ENCODE results near the gene XIRP2. TPM values are rescaled to one million over a fixed set of nuclear protein-coding genes. Genes with fewer than 3 reads are reported as not detected.

The XIRP2 gene
- total RNA-seq, 1 donor from 2014 or later = 0.25 TPM

DNA sequence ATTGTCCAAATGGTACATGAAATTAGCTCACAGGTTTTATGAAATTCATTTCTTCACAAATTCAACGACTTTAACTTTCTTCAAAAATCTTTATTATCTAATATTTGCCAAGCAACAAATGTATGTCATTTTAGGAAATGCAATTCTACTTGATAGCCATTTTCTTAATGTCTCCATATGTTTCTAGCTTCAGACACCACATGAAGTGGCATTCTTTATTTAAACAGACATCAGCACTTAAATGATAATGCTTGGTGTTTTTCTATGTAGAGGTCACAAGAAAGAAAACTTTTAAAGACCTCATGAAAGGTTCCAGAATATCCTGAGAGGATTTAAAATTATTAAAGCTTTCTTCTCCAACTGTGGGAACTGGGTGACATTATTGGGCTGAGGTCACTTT lies 44.2 kb upstream of the XIRP2 start:
- no peaks in the 10 kb centered on the region for H3K79me2 ChIP-seq (ENCODE audit: insufficient read depth, low read length)
- DNase-seq (ENCODE audit: low read depth) = no peak
- no peaks in the 10 kb centered on the region for H3K36me3 ChIP-seq (ENCODE audit: insufficient read depth, low read length)
- no peak overlapping the region for H2AFZ ChIP-seq (ENCODE audit: low read depth, low read length)
- H3K4me1 ChIP-seq (ENCODE audit: insufficient read depth, low read length) = no peaks in the 10 kb centered on the region
- Mint-ChIP-seq H3K36me3 (ENCODE audit: low read depth, unreplicated experiment) (no peaks in the 10 kb centered on the region), H3K4me3 (ENCODE audit: unreplicated experiment) (no peak overlapping the region), H3K9me3 (ENCODE audit: unreplicated experiment) (peaks cover 2% of the 10 kb centered on the region), H3K27me3 (ENCODE audit: low read depth, unreplicated experiment) (no peaks in the 10 kb centered on the region), H3K27ac (ENCODE audit: unreplicated experiment) (no peak overlapping the region), H3K4me1 (ENCODE audit: low read depth, unreplicated experiment) (no peaks in the 10 kb centered on the region)
- H3K4me3 ChIP-seq (ENCODE audit: insufficient read depth, low read depth, low read length) = no peak overlapping the region
- FAIRE-seq = no peak
- no peaks in the 10 kb centered on the region for H3K9me3 ChIP-seq (ENCODE audit: insufficient read depth, low read depth, low read length)
- TF ChIP-seq EZH2 (IDR thresholded peaks at IDR 0.05; ENCODE audit: insufficient read depth, low read length) = no peak
- TF ChIP-seq, protein P1, sequence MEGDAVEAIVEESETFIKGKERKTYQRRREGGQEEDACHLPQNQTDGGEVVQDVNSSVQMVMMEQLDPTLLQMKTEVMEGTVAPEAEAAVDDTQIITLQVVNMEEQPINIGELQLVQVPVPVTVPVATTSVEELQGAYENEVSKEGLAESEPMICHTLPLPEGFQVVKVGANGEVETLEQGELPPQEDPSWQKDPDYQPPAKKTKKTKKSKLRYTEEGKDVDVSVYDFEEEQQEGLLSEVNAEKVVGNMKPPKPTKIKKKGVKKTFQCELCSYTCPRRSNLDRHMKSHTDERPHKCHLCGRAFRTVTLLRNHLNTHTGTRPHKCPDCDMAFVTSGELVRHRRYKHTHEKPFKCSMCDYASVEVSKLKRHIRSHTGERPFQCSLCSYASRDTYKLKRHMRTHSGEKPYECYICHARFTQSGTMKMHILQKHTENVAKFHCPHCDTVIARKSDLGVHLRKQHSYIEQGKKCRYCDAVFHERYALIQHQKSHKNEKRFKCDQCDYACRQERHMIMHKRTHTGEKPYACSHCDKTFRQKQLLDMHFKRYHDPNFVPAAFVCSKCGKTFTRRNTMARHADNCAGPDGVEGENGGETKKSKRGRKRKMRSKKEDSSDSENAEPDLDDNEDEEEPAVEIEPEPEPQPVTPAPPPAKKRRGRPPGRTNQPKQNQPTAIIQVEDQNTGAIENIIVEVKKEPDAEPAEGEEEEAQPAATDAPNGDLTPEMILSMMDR (IDR thresholded peaks at IDR 0.05; ENCODE audit: insufficient read depth, low read depth, low read length) = no peak
- no peaks in the 10 kb centered on the region for H3K27me3 ChIP-seq (ENCODE audit: insufficient read depth, low read length)
- no peak overlapping the region for H3K9ac ChIP-seq (ENCODE audit: low read length)
- no peak overlapping the region for H3K27ac ChIP-seq (ENCODE audit: low read depth, low read length)
- no peaks in the 10 kb centered on the region for H4K20me1 ChIP-seq (ENCODE audit: insufficient read depth, low read length)
- H3K4me2 ChIP-seq (ENCODE audit: low read length) = no peak overlapping the region

DNA sequence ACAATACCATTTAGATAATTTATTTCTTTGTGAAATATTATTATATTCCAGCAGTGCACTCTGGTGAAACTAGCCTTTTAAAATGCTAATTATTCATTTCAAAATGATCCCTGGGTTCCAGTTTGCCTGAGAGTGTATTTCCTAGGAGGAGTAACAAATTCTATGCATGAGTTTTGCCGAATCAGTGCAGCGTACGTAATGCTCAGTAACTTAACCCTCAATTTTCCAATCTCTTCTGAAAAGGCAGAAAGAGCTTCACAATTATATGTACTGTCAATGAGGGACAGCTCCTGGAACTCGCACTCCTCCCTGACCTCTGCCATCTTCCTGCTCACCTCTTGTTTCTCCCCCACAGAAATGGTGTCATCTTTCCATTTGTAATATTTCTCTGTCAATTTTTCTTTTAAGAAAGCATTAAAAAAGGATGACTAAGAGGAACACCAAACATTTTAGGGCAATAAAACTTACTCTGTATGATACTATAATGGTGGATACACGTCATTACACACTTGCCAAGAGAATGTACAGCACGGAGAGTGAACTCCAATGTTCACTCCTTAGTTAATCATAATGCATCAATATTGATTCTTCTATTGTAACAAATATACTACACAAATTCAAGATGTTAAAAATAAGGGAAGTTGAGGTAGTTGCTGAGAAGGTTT lies 25.7 kb upstream of the XIRP2 start:
- no peaks in the 10 kb centered on the region for H3K4me1 Mint-ChIP-seq (ENCODE audit: low read depth, unreplicated experiment)
- no peaks in the 10 kb centered on the region for H3K9me3 Mint-ChIP-seq (ENCODE audit: unreplicated experiment)
- no peaks in the 10 kb centered on the region for H4K20me1 ChIP-seq (ENCODE audit: insufficient read depth, low read length)
- H3K36me3 ChIP-seq (ENCODE audit: insufficient read depth, low read length) = no peaks in the 10 kb centered on the region
- no peak overlapping the region for H2AFZ ChIP-seq (ENCODE audit: low read depth, low read length)
- H3K27ac Mint-ChIP-seq (ENCODE audit: unreplicated experiment) = no peak overlapping the region
- no peak for TF ChIP-seq EZH2 (IDR thresholded peaks at IDR 0.05; ENCODE audit: insufficient read depth, low read length)
- TF ChIP-seq, protein P1 (IDR thresholded peaks at IDR 0.05; ENCODE audit: insufficient read depth, low read depth, low read length) = no peak
- H3K4me3 Mint-ChIP-seq (ENCODE audit: unreplicated experiment) = no peak overlapping the region
- DNase-seq (ENCODE audit: low read depth) (no peak), FAIRE-seq (no peak)
- H3K27me3 Mint-ChIP-seq (ENCODE audit: low read depth, unreplicated experiment) = no peaks in the 10 kb centered on the region
- no peaks in the 10 kb centered on the region for H3K79me2 ChIP-seq (ENCODE audit: insufficient read depth, low read length)
- no peak overlapping the region for H3K4me3 ChIP-seq (ENCODE audit: insufficient read depth, low read depth, low read length)
- H3K27me3 ChIP-seq (ENCODE audit: insufficient read depth, low read length) = no peaks in the 10 kb centered on the region
- H3K9me3 ChIP-seq (ENCODE audit: insufficient read depth, low read depth, low read length) = no peaks in the 10 kb centered on the region
- H3K9ac ChIP-seq (ENCODE audit: low read length) = no peak overlapping the region
- H3K36me3 Mint-ChIP-seq (ENCODE audit: low read depth, unreplicated experiment) = no peaks in the 10 kb centered on the region
- H3K27ac ChIP-seq (ENCODE audit: low read depth, low read length) = no peak overlapping the region
- H3K4me1 ChIP-seq (ENCODE audit: insufficient read depth, low read length) = no peaks in the 10 kb centered on the region
- no peak overlapping the region for H3K4me2 ChIP-seq (ENCODE audit: low read length)

DNA sequence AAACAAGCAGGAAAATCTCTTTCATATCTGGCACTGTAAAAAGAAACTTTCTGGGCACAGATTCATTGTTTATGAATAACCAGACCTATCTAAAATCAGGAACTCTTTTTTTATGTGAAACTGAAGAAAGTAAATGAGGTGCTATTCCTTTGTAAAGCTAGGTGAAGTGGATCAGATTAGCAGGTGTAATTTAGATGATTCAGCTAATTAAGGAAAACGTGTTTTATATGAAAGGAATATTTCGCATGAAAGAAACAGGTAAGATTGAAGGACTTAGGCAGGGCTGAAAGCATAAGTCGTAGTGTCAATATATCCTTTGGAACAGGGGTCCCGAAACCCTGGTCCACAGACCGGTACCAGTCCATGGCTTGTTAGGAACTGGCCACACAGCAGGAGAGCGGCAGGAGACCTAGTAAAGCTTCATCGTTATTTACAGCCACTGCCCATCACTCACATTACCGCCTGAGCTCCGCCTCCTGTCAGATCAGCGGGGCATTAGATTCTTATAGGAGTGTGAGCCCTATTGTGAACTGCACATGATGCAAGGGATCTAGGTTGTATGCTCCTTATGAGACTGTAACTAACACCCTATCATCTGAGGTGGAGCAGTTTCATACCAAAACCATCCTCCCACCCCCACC lies 20.3 kb upstream of the XIRP2 start:
- H3K27ac Mint-ChIP-seq (ENCODE audit: unreplicated experiment) = no peak overlapping the region
- no peak overlapping the region for H2AFZ ChIP-seq (ENCODE audit: low read depth, low read length)
- no peaks in the 10 kb centered on the region for H3K4me1 ChIP-seq (ENCODE audit: insufficient read depth, low read length)
- no peak overlapping the region for H3K9ac ChIP-seq (ENCODE audit: low read length)
- no peaks in the 10 kb centered on the region for H3K27me3 ChIP-seq (ENCODE audit: insufficient read depth, low read length)
- H4K20me1 ChIP-seq (ENCODE audit: insufficient read depth, low read length) = no peaks in the 10 kb centered on the region
- no peaks in the 10 kb centered on the region for H3K79me2 ChIP-seq (ENCODE audit: insufficient read depth, low read length)
- no peaks in the 10 kb centered on the region for H3K9me3 Mint-ChIP-seq (ENCODE audit: unreplicated experiment)
- H3K4me2 ChIP-seq (ENCODE audit: low read length) = no peak overlapping the region
- H3K27me3 Mint-ChIP-seq (ENCODE audit: low read depth, unreplicated experiment) = no peaks in the 10 kb centered on the region
- no peak for FAIRE-seq
- H3K36me3 ChIP-seq (ENCODE audit: insufficient read depth, low read length) = no peaks in the 10 kb centered on the region
- no peak overlapping the region for H3K27ac ChIP-seq (ENCODE audit: low read depth, low read length)
- no peak overlapping the region for H3K4me3 ChIP-seq (ENCODE audit: insufficient read depth, low read depth, low read length)
- no peaks in the 10 kb centered on the region for H3K9me3 ChIP-seq (ENCODE audit: insufficient read depth, low read depth, low read length)
- H3K4me3 Mint-ChIP-seq (ENCODE audit: unreplicated experiment) = no peak overlapping the region
- H3K4me1 Mint-ChIP-seq (ENCODE audit: low read depth, unreplicated experiment) = no peaks in the 10 kb centered on the region
- DNase-seq (ENCODE audit: low read depth) = no peak
- no peak for TF ChIP-seq EZH2 (IDR thresholded peaks at IDR 0.05; ENCODE audit: insufficient read depth, low read length)
- TF ChIP-seq, protein P1 (IDR thresholded peaks at IDR 0.05; ENCODE audit: insufficient read depth, low read depth, low read length) = no peak
- no peaks in the 10 kb centered on the region for H3K36me3 Mint-ChIP-seq (ENCODE audit: low read depth, unreplicated experiment)
